Transverse colon (tissue), 3 donors: ENCODE data around the gene KCNT1.

Experiments used
- CTCF ChIP-seq, 5 experiments: fragments of 200-600 bp in 3 of 5; fragments of 450-650 bp in 2 of 5; sonication (generic) in 3 of 5; IDR thresholded peaks; 1 replicate in 2 of 5; 2 replicates in 3 of 5; pipeline ENCODE4 v1.5.1; 2016 to 2017; ENCODE audit warnings: antibody characterized with exemption in 5 of 5, inconsistent platforms in 3 of 5, mild to moderate bottlenecking in 2 of 5, moderate library complexity in 1 of 5
- EP300 ChIP-seq: sonication (generic); formaldehyde crosslinking; IDR thresholded peaks from one replicate; pipeline ENCODE4 v1.6.1; 2017; ENCODE audit warnings: antibody characterized with exemption, low read depth
- POLR2A ChIP-seq: fragments of 450-650 bp; IDR thresholded peaks from one replicate; pipeline ENCODE4 v1.6.1; 2016; ENCODE audit warnings: antibody characterized with exemption, mild to moderate bottlenecking, moderate library complexity

GRCh38 chr9:135810806-135811575, 109.0 kb downstream of the KCNT1 start:
- TF ChIP-seq CTCF (IDR thresholded peaks at IDR 0.05), result no peak
- no peak for TF ChIP-seq EP300
- no peak for TF ChIP-seq POLR2A
